ENCODE results near the gene PLA2G2F. TPM values are rescaled to one million over a fixed set of nuclear protein-coding genes. Genes with fewer than 3 reads are reported as not detected.

PLA2G2F gene
- total and polyA plus RNA-seq, 9 of the 15 experiments (the other 6 are each of a cell fraction or from before 2014, with no cell fraction given): not detected

DNA sequence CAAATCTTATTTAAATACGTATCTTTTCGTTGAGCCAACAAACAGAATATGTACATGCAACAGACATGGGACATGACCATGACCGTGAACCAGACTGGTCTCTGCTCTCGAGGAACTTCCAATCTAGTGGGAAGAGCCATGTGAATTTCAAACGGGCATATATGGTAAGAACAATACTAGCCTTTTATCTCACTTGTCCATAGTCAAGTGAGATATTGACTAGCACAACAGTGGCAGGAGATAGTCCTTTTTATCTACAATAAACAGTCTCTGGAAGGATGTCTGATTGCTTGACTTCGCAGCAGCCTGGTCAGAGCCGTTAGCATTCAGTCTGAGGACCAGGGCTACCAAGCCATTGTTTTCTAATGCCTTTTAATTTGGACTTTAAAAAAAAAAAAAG, 59.8 kb downstream of the PLA2G2F start (continued):
- TF ChIP-seq, protein P1, sequence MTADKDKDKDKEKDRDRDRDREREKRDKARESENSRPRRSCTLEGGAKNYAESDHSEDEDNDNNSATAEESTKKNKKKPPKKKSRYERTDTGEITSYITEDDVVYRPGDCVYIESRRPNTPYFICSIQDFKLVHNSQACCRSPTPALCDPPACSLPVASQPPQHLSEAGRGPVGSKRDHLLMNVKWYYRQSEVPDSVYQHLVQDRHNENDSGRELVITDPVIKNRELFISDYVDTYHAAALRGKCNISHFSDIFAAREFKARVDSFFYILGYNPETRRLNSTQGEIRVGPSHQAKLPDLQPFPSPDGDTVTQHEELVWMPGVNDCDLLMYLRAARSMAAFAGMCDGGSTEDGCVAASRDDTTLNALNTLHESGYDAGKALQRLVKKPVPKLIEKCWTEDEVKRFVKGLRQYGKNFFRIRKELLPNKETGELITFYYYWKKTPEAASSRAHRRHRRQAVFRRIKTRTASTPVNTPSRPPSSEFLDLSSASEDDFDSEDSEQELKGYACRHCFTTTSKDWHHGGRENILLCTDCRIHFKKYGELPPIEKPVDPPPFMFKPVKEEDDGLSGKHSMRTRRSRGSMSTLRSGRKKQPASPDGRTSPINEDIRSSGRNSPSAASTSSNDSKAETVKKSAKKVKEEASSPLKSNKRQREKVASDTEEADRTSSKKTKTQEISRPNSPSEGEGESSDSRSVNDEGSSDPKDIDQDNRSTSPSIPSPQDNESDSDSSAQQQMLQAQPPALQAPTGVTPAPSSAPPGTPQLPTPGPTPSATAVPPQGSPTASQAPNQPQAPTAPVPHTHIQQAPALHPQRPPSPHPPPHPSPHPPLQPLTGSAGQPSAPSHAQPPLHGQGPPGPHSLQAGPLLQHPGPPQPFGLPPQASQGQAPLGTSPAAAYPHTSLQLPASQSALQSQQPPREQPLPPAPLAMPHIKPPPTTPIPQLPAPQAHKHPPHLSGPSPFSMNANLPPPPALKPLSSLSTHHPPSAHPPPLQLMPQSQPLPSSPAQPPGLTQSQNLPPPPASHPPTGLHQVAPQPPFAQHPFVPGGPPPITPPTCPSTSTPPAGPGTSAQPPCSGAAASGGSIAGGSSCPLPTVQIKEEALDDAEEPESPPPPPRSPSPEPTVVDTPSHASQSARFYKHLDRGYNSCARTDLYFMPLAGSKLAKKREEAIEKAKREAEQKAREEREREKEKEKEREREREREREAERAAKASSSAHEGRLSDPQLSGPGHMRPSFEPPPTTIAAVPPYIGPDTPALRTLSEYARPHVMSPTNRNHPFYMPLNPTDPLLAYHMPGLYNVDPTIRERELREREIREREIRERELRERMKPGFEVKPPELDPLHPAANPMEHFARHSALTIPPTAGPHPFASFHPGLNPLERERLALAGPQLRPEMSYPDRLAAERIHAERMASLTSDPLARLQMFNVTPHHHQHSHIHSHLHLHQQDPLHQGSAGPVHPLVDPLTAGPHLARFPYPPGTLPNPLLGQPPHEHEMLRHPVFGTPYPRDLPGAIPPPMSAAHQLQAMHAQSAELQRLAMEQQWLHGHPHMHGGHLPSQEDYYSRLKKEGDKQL (CRISPR knock-in tag; IDR thresholded peaks at IDR 0.05; ENCODE audit: borderline replicate concordance): no peak
- peak; percentile 97 for TF ChIP-seq EP300 (IDR thresholded peaks at IDR 0.05; ENCODE audit: low read length)
- peak; percentile 79; the same call in 1 of the 2 replicates for TF ChIP-seq BCOR (IDR thresholded peaks at IDR 0.05)
- TF ChIP-seq ZNF589 (CRISPR knock-in tag; IDR thresholded peaks at IDR 0.05; ENCODE audit: low read depth): peak; percentile 84; the same call in 1 of the 2 replicates
- TF ChIP-seq ZBTB11 (CRISPR knock-in tag; IDR thresholded peaks at IDR 0.05): peak in 1 of 3 experiments; percentile 83; a peak in 1 of 6 replicates
- TF ChIP-seq HEY1 (CRISPR knock-in tag; IDR thresholded peaks at IDR 0.05; ENCODE audit: borderline replicate concordance): peak; percentile 75; the same call in 1 of the 2 replicates
- peak; percentile 85 for TF ChIP-seq STAT5A (IDR thresholded peaks at IDR 0.05; ENCODE audit: borderline replicate concordance, low read length)
- TF ChIP-seq MAFK (IDR thresholded peaks at IDR 0.05; ENCODE audit: low read length): 0 out of 2 replicates have a peak, but pooled peaks have one; percentile 7
- no peak for TF ChIP-seq SAFB2 (IDR thresholded peaks at IDR 0.05; ENCODE audit: borderline replicate concordance, low read depth, low read length, severe bottlenecking)
- TF ChIP-seq NR2C1 (IDR thresholded peaks at IDR 0.05): no peak
- peak; percentile 39; the same call in 1 of the 2 replicates for TF ChIP-seq NR2C1 (tag; IDR thresholded peaks at IDR 0.05)
- TF ChIP-seq FOXA3 (CRISPR knock-in tag; conservative IDR thresholded peaks at IDR 0.05 in 1 of 2, IDR thresholded peaks at IDR 0.05 in 1 of 2): peak in 1 of 2 experiments; percentile 73; a peak in 2 of 4 replicates
- 0 out of 2 replicates have a peak, but pooled peaks have one; percentile 37 for TF ChIP-seq ZNF24 (IDR thresholded peaks at IDR 0.05)
- TF ChIP-seq ZBTB7A (IDR thresholded peaks at IDR 0.05; ENCODE audit: borderline replicate concordance, control insufficient read depth, low read depth, low read length): no peak
- peak; percentile 97 for TF ChIP-seq ARID1B (IDR thresholded peaks at IDR 0.05)

Measured in K562 (cell line).